ENCODE results near the gene CISD3.

Gene CISD3

DNA sequence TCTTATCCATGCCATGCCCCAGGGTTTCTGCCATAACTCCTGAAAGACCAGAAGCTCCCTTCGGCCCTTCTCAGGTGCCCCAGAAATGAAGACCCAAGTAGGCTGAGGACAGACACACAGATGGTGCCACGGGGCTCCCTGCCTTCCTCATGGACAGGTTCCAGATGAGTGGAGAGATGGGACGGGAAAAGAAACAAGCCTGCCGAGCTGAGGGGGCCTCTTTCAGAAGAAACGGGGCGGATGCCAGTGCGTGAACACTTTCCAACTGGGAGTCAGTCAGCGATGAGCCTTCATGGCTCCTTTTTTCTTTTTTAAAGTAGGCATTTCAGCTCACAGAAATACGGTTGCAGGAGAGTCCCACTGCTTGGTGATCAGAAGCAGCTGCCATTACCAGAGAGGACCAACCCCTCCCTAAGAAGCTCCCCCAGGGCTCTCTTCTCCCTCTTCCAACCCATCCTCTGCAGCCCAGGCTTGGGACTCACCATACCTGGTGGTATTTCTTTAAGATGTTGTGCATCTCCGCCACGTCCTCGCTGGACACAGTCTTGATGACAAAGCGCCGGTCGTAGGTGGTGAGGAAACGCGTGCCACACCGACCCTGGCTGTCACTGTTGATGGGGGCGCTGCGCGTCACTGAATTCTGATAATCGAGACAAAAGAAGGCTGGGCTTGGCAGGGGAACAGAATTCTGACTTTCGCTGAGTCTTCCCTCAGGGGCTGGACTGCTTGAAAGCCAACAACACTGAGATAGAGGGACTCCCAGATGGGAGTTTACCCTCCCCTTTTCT lies 50.0 kb downstream of the CISD3 start:
- DNase-seq (ENCODE audit: low spot score) = no peak

DNA sequence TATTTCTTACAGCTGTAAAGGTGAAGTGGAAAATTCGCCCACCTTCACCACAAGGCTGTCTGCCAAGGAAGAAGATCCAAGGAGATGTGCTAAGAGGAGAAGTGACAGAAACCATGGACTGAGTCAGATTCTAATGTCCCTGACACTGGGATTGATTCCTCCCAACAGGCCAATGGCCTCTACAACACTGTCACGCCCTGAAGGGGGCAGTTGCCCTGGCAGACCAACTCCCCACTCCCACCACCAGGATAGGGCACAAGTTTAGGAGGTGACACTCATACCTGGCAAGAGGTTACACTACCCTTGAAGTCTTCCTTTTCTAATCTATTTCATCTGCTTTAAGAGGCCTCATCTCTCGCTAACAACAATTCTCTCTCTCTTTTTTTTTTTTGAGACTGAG lies 53.1 kb downstream of the CISD3 start:
- DNase-seq (ENCODE audit: low spot score) = no peak

Data from GM03348 (cell line).